Measurements from ENCODE around the gene PTPN4.

The PTPN4 gene

GRCh38 chr2:119753041-119753929, 6.4 kb upstream of the PTPN4 start:
- peak; percentile 59 for DNase-seq (ENCODE audit: low read depth)
- TF ChIP-seq CTCF (IDR thresholded peaks at IDR 0.05; ENCODE audit: insufficient read depth, low read depth, low read length, missing control alignments) = peak; percentile 67

GRCh38 chr2:119753930-119754321, 5.8 kb upstream of the PTPN4 start:
- no peak for TF ChIP-seq CTCF (IDR thresholded peaks at IDR 0.05; ENCODE audit: insufficient read depth, low read depth, low read length, missing control alignments)
- DNase-seq (ENCODE audit: low read depth) = no peak
- no peak overlapping the region for H3K4me3 ChIP-seq (ENCODE audit: low read depth, low read length)

More at GRCh38 chr2:119753041-119753929, 6.4 kb upstream of the PTPN4 start:
- no peak overlapping the region for H3K4me3 ChIP-seq (ENCODE audit: low read depth, low read length)

- no peak overlapping the region for H3K4me3 ChIP-seq (ENCODE audit: low read depth, low read length)
- TF ChIP-seq CTCF (IDR thresholded peaks at IDR 0.05; ENCODE audit: insufficient read depth, low read depth, low read length, missing control alignments) = no peak
- no peak for DNase-seq (ENCODE audit: low read depth)
These were observed 3.8 kb upstream of the PTPN4 start for GRCh38 chr2:119755906-119756305.

- TF ChIP-seq CTCF (IDR thresholded peaks at IDR 0.05; ENCODE audit: insufficient read depth, low read depth, low read length, missing control alignments) = no peak
- no peak for DNase-seq (ENCODE audit: low read depth)
These were observed 2.9 kb upstream of the PTPN4 start for GRCh38 chr2:119756837-119757236.

DNA sequence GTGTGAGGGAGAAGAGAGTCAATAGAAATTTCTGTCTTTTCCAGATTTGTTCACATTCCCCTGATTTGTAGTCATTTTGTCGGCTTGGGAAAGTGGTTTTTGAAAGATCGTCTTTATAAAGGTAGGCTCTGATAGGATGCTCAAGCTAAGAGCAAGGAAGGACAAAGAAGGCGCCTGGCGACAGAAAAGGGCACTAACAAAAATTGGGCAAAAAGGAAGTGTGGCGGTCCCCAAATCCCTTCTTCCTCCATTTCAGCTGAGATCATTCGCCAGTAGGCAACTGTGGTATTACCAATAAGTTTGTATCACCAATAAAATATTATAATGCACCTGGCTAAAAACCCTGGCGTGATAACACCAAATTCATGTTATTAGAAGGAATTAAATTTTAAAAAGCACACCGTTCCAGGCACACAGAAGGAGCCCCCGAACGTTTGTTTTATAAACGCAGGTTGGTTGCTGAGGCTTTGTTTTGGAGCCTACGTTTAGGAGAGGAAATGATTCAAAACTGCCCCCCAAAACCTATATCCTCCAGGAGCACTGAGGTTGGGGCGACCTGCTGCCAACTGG, 756 bp upstream of the PTPN4 start:
- TF ChIP-seq CTCF (IDR thresholded peaks at IDR 0.05; ENCODE audit: insufficient read depth, low read depth, low read length, missing control alignments) = no peak
- H3K4me3 ChIP-seq (ENCODE audit: low read depth, low read length) = peak overlapping the region; percentile 87
- no peak for DNase-seq (ENCODE audit: low read depth)

More at GRCh38 chr2:119756837-119757236, 2.9 kb upstream of the PTPN4 start:
- H3K4me3 ChIP-seq (ENCODE audit: low read depth, low read length) = no peak overlapping the region

DNA sequence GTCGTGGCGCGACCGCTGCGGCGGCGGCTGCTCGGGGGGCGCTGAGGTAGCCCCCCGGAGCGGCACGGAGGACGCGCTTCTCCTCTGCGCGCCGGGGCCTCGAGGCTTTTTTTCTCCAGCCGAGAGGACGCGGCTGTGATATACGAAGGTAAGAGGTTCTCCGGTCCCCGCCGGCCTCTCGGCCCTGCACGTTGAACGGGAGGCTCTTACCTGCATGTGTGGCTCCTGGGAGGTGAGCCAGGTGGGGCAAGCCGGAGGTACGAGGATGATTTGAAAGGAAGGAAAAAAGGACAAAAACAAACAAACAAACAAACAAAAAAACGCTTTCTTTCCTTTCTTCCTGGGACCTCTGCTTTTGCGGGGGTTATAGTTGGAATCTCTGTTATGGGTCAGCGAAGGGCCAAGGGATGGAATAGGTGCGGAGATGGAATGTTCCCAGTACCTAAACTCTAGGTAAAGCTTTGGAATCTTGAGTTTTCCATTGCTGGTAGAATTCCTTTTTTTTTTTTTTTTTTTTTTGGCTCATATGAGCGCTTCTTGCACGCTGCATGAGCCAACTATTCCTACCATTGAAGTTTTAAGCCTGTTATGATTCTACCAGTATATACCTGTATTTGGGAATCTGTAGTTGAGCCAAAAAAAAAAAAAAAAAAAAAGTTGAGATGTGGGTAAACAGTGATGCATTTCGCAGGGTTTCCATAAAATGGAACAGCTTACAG, 674 bp downstream of the PTPN4 start:
- H3K4me3 ChIP-seq (ENCODE audit: low read depth, low read length) = peak overlapping the region; percentile 87
- TF ChIP-seq CTCF (IDR thresholded peaks at IDR 0.05; ENCODE audit: insufficient read depth, low read depth, low read length, missing control alignments) = no peak
- no peak for DNase-seq (ENCODE audit: low read depth)

All from GM12865 (cell line).